GM12878 (cell line): ENCODE measurements around the gene BTBD7.

Source experiments
- CEBPB ChIP-seq, 2 experiments: fragments of 150-350 bp in 1 of 2; IDR thresholded peaks; 2 replicates each; pipeline ENCODE4 v1.6.1; 2012 to 2014; ENCODE audit warnings: low read depth in 2 of 2, low read length in 2 of 2, borderline replicate concordance in 1 of 2, inconsistent platforms in 1 of 2
- ETV6 ChIP-seq, 2 experiments: fragments of 450-650 bp in 1 of 2; IDR thresholded peaks in 1 of 2; conservative IDR thresholded peaks in 1 of 2; 2 replicates each; pipeline ENCODE4 v1.6.1; 2014; ENCODE audit warnings: antibody characterized with exemption in 1 of 2, borderline replicate concordance in 1 of 2, low read depth in 1 of 2, mild to moderate bottlenecking in 1 of 2, moderate library complexity in 1 of 2
- EZH2 ChIP-seq: IDR thresholded peaks from 2 replicates; pipeline ENCODE4 v1.6.1; 2012; ENCODE audit warnings: low read depth, mild to moderate bottlenecking, control low read depth, inconsistent platforms, low read length, borderline replicate concordance; ENCODE audit not compliant: control insufficient read depth
- MYC ChIP-seq: IDR thresholded peaks from 2 replicates; pipeline ENCODE4 v1.6.1; 2011; ENCODE audit warnings: mild to moderate bottlenecking, low read length, moderate library complexity, inconsistent platforms; ENCODE audit not compliant: insufficient read depth, insufficient replicate concordance, insufficient read length, severe bottlenecking
- NBN ChIP-seq: fragments of 450-650 bp; IDR thresholded peaks from 2 replicates; pipeline ENCODE4 v1.6.1; 2016
- POLR2A ChIP-seq: IDR thresholded peaks from 2 replicates; pipeline ENCODE4 v1.6.1; 2011; ENCODE audit warnings: low read depth, mild to moderate bottlenecking, low read length
- SUPT20H ChIP-seq: IDR thresholded peaks from 2 replicates; pipeline ENCODE4 v1.6.1; 2011; ENCODE audit warnings: low read depth, mild to moderate bottlenecking, low read length, moderate library complexity, borderline replicate concordance; ENCODE audit not compliant: control insufficient read depth
- TF ChIP-seq, protein P1 (sequence below): fragments of 450-650 bp; IDR thresholded peaks from 2 replicates; pipeline ENCODE4 v1.6.1; 2017; ENCODE audit warnings: antibody characterized with exemption, mild to moderate bottlenecking, moderate library complexity
- TF ChIP-seq, protein P2 (sequence below), 3 experiments: IDR thresholded peaks in 2 of 3; conservative IDR thresholded peaks in 1 of 3; 2 replicates each; pipeline ENCODE4 v1.5.1; 2011; ENCODE audit warnings: low read depth in 3 of 3, low read length in 3 of 3, mild to moderate bottlenecking in 3 of 3, control low read depth in 2 of 3, moderate library complexity in 2 of 3, inconsistent platforms in 1 of 3, mixed read lengths in 1 of 3; ENCODE audit not compliant: control insufficient read depth in 2 of 3, insufficient read depth in 1 of 3; ENCODE audit errors: extremely low read depth in 1 of 3

DNA sequence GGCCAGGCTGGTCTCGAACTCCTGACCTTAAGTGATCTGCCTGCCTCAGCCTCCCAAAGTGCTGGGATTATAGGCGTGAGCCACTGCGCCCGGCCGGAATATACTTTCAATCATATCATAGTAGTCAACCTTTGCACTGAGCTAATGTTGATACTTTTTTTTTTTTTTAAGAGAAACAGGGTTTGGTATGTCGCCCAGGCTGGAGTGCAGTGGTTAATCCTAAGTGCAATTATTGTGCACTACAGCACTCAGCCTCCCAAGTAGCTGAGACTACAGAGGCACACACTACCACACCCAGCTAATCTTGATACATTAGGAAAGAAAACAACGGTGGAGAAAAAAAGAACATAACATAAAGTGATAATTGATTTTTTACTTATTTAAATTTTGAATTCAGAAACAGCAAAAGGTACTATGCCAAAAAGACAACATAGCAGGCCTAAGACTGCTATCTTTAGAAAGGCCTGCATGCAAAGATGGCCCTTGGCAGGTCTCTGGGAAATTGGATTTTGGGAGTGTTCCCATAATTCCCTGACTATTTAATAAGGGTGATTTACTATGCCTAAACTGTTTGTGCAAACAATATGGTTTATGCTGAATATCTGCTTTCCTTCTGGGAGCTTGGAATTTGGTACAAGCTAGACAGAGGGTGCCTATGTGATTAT is 15.5 kb downstream of the BTBD7 start:
- TF ChIP-seq POLR2A (no peak), ETV6 (conservative IDR thresholded peaks at IDR 0.05 in 1 of 2, IDR thresholded peaks at IDR 0.05 in 1 of 2; ENCODE audit: borderline replicate concordance in 1 of 2, low read depth in 1 of 2) (no peak), EZH2 (no peak), SUPT20H (no peak), NBN (no peak), CEBPB (IDR thresholded peaks at IDR 0.05; ENCODE audit: borderline replicate concordance in 1 of 2, low read depth in 2 of 2, low read length in 2 of 2) (no peak), MYC (no peak)
- TF ChIP-seq, protein P1, sequence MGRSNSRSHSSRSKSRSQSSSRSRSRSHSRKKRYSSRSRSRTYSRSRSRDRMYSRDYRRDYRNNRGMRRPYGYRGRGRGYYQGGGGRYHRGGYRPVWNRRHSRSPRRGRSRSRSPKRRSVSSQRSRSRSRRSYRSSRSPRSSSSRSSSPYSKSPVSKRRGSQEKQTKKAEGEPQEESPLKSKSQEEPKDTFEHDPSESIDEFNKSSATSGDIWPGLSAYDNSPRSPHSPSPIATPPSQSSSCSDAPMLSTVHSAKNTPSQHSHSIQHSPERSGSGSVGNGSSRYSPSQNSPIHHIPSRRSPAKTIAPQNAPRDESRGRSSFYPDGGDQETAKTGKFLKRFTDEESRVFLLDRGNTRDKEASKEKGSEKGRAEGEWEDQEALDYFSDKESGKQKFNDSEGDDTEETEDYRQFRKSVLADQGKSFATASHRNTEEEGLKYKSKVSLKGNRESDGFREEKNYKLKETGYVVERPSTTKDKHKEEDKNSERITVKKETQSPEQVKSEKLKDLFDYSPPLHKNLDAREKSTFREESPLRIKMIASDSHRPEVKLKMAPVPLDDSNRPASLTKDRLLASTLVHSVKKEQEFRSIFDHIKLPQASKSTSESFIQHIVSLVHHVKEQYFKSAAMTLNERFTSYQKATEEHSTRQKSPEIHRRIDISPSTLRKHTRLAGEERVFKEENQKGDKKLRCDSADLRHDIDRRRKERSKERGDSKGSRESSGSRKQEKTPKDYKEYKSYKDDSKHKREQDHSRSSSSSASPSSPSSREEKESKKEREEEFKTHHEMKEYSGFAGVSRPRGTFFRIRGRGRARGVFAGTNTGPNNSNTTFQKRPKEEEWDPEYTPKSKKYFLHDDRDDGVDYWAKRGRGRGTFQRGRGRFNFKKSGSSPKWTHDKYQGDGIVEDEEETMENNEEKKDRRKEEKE = no peak
- TF ChIP-seq, protein P2, sequence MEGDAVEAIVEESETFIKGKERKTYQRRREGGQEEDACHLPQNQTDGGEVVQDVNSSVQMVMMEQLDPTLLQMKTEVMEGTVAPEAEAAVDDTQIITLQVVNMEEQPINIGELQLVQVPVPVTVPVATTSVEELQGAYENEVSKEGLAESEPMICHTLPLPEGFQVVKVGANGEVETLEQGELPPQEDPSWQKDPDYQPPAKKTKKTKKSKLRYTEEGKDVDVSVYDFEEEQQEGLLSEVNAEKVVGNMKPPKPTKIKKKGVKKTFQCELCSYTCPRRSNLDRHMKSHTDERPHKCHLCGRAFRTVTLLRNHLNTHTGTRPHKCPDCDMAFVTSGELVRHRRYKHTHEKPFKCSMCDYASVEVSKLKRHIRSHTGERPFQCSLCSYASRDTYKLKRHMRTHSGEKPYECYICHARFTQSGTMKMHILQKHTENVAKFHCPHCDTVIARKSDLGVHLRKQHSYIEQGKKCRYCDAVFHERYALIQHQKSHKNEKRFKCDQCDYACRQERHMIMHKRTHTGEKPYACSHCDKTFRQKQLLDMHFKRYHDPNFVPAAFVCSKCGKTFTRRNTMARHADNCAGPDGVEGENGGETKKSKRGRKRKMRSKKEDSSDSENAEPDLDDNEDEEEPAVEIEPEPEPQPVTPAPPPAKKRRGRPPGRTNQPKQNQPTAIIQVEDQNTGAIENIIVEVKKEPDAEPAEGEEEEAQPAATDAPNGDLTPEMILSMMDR (IDR thresholded peaks at IDR 0.05 in 2 of 3, conservative IDR thresholded peaks at IDR 0.05 in 1 of 3; ENCODE audit: control insufficient read depth in 2 of 3, extremely low read depth in 1 of 3, insufficient read depth in 1 of 3, low read depth in 3 of 3, low read length in 3 of 3) = no peak
